Activated CD8-positive, alpha-beta memory T cell treated with anti-CD3 and anti-CD28 coated beads for 1 hour (primary cell): Measurements from ENCODE around the gene ZSCAN29.
"Not testable (repeated sequence)": the region's sequence is repeated elsewhere in the genome, so short reads cannot be mapped to it uniquely, and the experiment has no call there.

ENCODE experiments used
- DNase-seq, 2 donors: peaks; one replicate each; pipeline ENCODE4 v3.0.0-alpha.2; 2020; ENCODE audit warnings: low read depth in 1 of 2; ENCODE audit errors: extremely low read depth in 1 of 2

The ZSCAN29 gene

DNA sequence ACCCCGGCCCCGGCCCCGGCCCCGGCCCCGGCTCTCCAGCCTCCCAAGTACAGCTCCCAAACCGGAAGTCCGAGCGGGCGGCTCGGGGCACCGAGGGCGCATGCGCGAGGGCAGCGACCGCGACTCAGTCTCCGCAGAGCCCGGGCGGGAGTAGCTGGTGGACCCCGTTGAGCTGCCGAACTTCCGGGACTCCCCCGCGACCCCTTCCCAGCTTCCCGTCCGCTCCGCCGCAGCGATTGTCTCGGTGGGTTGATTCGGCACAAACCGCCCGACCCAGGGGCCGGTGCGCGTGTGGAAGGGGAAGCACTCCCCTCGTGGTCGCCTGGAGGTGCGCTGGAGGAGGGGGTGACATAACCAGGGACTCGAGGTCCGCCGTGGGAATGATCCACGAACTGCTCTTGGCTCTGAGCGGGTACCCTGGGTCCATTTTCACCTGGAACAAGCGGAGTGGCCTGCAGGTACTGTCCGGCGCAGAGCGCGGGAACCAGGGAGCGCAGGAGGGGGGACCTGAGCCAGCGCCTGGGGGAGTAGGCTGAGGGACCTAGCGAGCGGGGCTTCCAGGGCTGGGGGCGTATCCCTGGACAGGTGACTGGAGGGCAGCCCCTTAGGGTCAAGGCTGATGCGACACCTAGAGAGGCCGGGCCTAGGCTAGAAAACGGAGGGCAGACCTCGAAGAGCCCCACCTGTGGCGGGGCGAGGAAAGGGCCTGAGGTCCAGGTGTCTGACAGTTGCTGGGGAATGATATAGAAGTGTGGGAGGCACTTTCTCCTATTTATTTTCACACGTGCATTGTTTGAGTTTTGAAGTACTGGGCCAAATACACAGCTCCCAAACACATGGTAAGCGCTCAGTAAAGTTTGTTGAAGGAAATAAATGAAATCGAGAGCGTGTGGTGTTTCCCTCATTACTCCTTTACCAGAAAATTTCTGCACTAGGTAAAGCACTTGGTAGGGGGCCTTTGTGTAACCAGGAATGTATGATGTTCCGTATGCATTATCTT, at the start of gene ZSCAN29, which contains the start of gene TUBGCP4:
ZSCAN29 (minus strand) TSS at position 69 of the 1,000 bp plus-strand sequence. CDS start 1,130 bp downstream, outside the sequence.
TUBGCP4 (plus strand) TSS at position 127 of the 1,000 bp plus-strand sequence; CDS start at position 381, 254 bp downstream.
- DNase-seq = peak in 1 of 2 donors; percentile 59

DNA sequence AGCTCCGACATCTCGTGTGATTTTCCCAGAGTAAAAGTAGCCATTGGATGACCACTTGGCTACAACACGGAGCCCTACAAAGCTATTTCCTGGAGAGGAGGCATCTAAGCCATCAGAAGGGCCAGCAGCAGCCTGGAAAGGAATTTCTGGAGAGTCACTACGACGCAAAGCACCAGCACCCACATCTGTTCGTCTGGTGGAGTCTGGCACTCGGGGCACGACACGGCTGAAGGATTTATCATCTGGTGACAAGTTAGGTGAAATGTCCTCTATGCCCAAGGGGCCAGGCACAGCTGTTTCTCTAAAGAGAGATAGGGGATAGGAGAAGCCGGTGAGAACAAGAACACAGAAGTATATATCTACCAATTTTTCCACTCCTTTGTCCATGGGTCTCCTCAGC, 49.6 kb upstream of the ZSCAN29 start:
- no peak for DNase-seq

DNA sequence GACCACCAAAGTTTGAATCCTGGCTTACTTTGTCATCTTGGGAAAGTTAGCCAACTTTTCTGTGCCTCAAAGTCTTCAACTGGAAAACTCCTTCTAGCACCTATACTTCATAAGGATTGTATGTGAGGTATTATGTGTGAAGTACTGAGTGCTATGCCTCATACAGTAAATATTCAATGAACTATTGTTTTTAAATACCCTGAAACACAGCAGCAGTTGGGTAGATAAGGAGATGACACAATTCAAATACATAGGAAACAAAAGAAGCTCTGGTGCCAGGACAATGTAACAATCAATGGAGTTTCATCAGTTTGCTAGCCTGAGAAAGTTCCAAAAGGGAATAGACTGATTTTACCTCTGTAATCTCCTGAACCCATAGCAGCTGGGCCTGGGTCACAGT, 43.4 kb upstream of the ZSCAN29 start:
- DNase-seq = no peak

DNA sequence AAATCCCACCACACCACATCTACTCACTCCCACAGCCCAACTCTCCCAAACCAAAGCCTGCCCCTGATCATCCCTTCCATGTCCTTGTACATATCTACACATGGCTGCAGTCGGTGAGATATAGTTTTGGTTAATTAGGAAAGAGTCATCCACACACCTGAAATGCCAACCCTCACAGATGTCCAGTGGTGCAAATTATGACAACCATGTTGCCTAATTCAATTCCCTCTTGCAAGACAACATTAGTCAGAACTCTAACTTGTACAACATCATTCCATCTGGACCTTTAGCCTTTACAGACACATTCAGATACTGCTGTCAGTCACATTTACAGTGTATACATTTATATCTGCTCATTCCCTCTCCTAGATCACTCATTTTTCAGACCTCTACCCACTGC, 41.3 kb upstream of the ZSCAN29 start:
- DNase-seq = no peak

DNA sequence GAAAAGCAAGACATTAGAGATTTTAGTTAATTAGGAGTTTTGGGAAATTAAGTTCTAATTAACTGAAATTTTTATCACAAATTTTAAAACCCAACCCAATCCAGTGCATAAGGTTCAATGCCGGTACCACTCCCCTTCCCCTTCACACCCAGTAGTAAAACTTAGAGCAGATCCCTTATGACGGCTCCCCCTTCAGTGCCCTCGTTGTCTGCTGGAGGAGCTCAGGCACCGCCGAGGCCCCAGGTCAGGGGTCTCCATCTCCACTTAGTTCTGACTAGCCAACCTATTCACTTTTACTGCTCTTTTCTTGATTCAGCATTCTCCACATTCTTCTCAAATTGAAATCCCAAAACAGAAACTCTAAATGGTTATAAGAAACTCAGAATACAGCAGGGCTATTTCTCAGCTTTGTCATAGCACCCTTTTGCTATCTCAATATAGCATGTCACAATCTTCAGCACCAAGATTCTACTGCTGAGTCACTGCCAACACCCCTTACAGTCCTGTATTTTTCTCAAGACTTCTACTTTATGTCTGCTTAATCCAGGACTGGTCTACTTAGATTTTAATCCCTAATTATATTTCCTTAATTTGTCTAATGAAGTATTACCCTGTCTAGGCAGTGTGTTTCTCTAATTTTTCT, 39.9 kb upstream of the ZSCAN29 start:
- DNase-seq = no peak

DNA sequence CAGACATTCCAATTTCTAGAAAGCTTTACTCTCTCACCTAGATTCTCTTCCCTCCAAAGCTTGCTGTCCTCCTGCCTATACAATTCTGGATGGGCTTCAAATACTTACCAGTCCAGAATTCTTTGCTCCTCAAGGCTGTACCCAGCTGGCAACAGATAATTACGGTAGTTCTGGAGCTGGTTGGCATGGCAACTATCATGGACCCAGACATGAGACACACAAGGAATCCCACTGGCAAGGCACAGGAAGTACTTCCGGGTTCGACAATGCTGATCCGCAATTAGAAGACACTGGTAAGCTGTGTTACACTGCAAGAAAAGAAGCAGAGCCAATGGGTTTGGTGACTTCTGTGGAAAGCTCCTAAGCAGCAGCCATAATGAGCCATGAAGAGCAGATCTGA, 37.9 kb upstream of the ZSCAN29 start:
- no peak for DNase-seq

DNA sequence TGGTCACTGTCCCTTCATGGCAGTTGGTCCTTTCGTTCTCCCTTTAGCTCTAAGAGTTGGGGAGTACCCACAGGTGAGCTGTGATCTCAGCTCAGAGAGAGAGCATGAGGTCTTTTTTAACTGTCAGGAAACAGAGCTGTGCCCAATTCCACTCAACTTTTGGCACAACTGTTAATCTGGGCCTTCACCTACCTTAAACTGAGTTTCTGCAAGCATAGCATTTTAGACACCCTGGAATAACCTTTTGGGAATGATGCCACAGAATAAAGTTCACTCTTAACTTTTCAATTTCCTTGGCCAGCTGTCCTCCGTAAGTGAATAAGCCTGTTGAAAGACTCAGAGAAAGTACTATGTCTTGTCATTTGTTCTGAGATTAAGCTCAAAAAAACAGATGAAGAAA, 36.0 kb upstream of the ZSCAN29 start:
- no peak for DNase-seq

DNA sequence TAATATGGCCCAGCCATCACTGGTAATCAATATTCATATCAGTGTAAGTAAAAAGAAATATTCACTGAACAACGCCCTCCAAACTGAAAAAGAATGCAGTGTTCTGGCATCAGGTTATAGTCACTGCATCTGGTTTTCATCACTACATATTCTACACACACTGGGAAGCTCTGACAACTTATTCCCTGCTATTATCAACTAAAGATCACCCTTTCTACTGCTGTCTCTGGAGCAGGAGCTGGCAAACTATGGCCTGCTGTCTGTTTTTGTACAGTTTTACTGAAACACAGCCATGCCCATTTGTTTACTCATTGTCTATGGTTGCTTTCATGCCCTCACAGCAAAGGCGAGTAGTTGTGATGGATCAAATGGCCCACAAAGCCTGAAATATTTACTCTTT, 35.3 kb upstream of the ZSCAN29 start:
- no peak for DNase-seq

DNA sequence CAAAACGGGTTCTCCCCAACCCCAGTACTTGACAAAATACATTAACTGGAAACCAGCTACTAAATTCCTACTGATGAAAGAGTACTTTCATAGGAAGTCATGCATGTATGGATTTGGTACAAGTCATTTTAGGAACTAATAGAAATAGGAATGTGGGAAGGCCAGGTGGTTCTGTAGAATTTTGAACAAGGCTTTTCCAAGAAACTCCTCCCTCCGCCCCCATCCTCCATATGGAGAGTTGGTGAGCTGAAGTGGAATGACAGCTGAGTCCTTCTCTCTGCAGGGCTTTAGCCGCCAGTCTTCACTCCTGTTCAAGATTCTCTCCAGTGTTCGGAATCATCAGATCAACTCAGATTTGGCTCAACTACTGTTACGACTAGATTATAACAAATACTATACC, 33.3 kb upstream of the ZSCAN29 start:
- no peak for DNase-seq

DNA sequence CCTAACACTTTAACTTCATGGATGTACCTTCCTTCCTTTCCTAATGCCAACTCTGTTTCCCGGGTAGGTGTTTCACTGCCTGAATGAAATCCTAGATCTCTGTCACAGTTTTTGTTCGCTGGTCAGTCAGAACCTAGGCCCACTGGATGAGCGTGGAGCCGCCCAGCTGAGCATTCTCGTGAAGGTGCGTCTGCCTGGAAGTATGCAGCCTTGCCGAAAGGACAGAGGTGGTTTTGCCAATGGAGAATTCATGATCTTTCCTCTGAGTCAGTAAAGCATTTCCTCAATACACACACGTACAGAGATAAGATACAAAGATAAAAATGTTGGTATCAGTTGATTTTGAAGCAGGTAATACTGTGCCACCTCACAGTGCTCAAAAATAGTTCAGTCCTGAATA, 32.8 kb upstream of the ZSCAN29 start:
- DNase-seq = no peak

DNA sequence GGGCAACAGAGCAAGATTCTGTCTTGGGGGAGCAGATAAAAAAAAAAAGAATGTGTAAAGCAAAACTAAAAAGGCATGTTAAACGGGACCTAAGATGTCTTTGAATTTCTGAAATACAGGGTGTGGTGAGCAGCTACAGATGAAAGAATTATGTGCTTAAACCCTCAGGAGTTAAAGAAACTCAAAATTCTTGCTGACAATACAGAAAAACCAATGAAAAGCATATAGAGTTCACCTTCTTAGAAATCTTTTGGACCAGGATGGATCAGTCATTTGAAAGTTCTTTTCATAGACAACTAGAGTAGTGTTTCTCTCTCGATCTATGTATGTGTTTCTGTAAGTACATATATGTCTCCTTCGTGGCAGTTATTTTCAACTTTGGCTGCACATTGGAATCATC, 31.4 kb upstream of the ZSCAN29 start:
- no peak for DNase-seq

DNA sequence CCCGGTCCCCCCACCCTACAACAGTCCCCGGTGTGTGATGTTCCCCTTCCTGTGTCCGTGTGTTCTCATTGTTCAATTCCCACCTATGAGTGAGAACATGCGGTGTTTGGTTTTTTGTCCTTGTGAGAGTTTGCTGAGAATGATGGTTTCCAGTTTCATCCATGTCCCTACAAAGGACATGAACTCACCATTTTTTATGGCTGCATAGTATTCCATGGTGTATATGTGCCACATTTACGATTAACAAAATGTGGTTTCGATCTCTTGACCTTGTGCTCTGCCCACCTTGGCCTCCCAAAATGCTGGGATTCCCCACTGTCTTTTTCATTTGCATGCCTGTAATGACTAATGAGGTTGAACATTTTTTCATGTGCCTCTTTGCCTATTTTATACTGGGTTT, 22.7 kb upstream of the ZSCAN29 start:
- DNase-seq = not testable (repeated sequence)

DNA sequence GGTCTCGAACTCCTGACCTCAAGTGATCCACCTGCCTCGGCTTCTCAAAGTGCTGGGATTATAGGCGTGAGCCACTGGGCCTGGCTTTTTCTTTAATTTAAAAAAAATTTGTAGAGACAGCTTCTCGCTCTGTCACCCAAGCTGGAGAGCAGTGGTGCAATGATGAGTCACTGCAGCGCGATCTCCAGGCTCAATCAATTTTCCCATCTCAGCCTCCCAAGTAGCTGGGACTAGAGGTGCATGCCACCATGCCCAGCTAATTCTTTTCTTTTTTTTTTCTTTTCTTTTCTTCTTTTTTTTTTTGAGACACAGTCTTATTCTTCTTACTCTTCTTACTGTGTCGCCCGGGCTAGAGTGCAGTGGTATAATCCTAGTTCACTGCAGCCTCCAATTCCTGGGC, 19.9 kb upstream of the ZSCAN29 start:
- no peak for DNase-seq

DNA sequence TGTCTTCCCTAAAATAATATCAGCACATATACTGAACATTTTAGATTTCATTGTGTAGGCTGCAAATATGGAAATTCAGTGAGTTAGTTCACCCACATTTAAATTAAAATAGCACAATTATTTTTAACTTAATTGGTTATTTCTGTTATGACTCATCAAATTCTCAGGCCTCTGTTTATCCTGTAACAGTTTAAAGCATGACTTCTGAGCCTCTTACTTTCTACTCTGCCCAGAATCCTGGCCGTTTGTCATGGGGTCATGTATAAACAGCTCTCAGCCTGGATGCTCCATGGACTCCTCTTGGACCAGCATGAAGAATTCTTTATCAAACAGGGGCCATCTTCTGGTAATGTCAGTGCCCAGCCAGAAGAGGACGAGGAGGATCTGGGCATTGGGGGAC, 12.2 kb upstream of the ZSCAN29 start:
- no peak for DNase-seq

DNA sequence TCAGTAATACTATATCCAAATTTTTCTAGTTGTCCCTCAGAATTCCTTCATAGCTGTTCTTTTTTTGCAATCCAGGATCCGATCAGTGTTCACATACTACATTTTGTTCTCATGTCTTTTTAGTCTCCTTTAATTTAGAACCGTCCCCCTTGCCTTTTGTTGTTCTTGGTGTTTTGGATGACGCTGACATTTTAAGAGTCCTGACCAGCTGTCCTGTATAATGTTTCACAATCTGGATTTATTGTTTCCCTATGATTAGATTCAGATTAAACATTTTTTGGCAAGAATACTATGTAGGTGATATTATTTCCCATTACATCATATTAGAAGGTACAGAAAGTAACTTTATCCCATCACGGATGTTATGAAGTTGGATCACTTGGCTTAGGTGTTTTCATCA, 11.5 kb upstream of the ZSCAN29 start:
- no peak for DNase-seq

DNA sequence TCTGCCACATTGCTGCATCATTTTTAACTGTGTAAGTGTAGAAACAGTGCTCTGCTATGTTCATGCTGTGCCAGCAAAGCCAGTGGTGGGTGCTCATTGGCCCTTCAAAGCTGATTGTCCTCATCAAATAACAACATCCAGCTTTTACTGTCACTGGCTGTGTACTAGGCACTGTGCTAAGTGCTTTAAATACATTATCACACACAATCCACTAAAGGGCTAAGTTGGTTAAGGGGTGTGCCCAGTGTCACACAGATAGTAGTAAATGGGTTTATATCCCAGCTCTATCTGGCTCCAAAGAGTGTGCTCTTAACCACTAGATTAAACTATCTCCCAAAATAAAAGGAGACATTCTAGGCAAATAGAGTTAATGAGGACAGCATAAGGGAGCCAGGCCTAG, 7.8 kb upstream of the ZSCAN29 start:
- no peak for DNase-seq

DNA sequence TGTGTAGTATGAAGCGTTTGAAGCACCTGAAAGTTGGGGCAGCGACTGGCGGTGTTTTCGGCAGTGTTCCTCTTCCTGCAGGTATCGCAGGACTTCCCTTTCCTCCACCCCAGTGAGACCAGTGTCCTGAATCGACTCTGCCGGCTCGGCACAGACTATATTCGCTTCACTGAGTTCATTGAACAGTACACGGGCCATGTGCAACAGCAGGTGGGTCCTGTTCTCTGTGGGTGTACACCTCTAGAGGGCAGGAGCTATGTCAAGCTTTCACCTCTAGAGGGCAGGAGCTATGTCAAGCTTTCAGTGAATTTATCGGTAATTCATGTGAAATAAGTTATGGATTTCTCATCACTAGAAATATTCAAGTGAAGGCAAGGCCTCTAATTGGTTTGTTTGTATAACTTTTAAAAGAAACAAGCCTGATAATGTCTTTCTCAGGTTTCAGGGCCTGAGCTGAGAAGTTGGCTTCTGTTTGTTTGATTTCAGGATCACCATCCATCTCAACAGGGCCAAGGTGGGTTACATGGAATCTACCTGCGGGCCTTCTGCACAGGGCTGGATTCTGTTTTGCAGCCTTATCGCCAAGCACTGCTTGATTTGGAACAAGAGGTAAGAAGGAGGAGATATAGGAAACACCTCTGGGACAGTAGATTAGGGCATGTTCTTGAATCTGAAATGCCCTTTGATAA, 5.3 kb upstream of the ZSCAN29 start:
- DNase-seq = no peak

DNA sequence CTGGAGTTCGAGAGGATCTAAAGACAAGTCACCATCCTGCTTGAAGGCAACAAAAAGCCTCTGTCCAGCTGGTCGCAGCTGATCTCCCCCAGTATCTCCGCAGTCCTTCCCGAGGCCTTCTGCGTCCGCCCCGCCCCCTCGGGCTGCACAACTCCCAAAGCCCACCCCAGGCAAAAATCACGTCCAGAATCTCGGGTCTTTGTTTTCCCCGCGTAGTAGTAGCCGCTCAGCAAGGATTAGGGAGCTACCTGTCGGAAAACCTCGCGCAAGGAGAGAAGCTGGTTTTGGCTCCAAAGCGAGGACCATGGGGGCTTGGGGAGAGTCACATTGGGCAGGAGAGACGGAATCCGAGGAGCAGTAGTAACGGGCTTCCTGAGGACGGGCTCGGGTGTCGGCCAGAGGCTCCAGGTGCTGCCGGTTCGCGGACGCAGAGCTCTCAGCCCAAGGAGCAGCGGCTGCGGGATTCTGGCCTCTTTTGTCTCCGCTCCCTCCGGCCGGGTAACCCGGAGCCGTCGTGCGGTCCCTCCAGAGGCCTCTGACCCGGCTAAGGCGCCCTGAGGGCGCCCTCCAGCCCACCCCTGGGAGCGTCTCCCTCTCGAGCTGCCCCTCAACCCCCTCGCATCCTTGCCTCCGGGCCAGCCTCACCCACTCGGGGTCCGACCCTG, 401 bp downstream of the ZSCAN29 start:
- peak in 1 of 2 donors; percentile 8 for DNase-seq

DNA sequence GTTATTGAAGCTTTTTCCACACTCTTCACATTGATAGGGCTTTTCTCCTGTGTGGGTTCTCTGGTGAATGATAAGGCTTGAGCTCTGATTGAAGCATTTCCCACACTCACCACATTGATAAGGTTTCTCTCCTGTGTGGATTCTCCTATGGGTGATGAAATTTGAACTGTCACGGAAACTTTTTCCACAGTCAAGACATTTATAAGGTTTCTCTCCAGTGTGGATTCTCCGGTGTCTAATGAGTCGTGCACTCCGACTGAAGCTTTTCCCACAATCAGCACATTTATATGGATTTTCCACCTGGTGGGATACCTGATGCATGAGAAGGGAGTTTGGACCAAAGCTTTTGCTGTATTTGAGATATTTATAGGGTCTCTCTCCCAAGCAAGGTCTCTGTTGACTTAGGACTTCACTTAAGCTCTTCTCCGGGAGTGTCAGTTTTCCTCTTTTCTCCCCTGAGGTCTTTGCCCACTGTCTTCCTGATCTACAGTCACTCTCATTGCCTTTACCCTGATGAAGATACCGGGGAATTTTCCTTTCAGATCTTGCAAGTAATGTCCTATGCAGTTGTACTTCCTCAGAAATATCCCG, 9.4 kb downstream of the ZSCAN29 start:
- DNase-seq = no peak

DNA sequence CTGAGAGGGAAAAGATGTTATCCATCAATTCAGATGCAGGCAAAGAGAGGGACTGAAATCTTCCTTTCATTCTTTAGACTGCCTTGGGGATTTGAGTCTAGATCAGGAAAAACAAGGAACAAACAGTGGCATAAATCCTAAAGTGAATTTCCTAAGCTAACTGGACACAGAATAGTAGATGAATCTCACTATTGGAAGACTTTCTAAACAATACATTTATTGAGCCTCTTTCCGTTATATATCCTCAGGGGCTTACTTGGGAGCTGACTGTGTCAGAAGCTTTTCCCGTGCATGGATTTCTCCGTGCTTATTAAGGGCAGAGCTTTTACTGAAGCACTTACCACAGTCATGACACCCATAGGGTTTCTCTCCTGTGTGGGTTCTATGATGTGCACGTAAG, 10.0 kb downstream of the ZSCAN29 start:
- DNase-seq = no peak
